HEK293 (cell line): ENCODE measurements around the gene FLRT1.

ENCODE experiments used
- CTCF ChIA-PET: fragments of 350-600 bp; formaldehyde crosslinking; extraction: SDS; loops from one replicate; lab custom pipeline; 2021; ENCODE audit warnings: antibody characterized with exemption; lab: Yijun Ruan, JAX
- POLR2A ChIA-PET: fragments of 300-600 bp; formaldehyde crosslinking; extraction: SDS; loops from one replicate; lab custom pipeline; 2020; ENCODE audit warnings: antibody characterized with exemption, inconsistent platforms; lab: Yijun Ruan, JAX
- H3K27ac ChIP-seq: fragments of 200-500 bp; sonication (Bioruptor generic); 2 replicates; pipeline ENCODE4 v1.5.1; 2014; ENCODE audit warnings: low read depth, low read length, control low read depth, inconsistent platforms; ENCODE audit errors: extremely low read depth
- H3K36me3 ChIP-seq, 2 experiments: fragments of 200-500 bp in 1 of 2; sonication (Bioruptor generic) in 1 of 2; 1 replicate in 1 of 2; 2 replicates in 1 of 2; pipeline ENCODE4 v1.5.1; 2014 to 2017; ENCODE audit warnings: inconsistent platforms in 2 of 2, low read length in 2 of 2; ENCODE audit not compliant: control insufficient read depth in 2 of 2, insufficient read depth in 1 of 2
- H3K4me1 ChIP-seq: fragments of 200-500 bp; sonication (Bioruptor generic); 2 replicates; pipeline ENCODE4 v1.5.1; 2014; ENCODE audit warnings: mild to moderate bottlenecking, low read length, inconsistent platforms; ENCODE audit not compliant: control insufficient read depth, insufficient read depth
- H3K4me3 ChIP-seq: 2 replicates; pipeline ENCODE4 v1.5.1; 2011; ENCODE audit warnings: low read depth, mild to moderate bottlenecking, control low read depth, low read length, moderate library complexity
- H3K9me3 ChIP-seq: fragments of 200-500 bp; sonication (Bioruptor generic); 2 replicates; pipeline ENCODE4 v1.5.1; 2014; ENCODE audit warnings: low read depth, low read length, inconsistent platforms; ENCODE audit not compliant: control insufficient read depth, insufficient read depth
- EGR2 ChIP-seq: fragments of 450-650 bp; formaldehyde crosslinking; IDR thresholded peaks from 2 replicates; pipeline ENCODE4 v1.5.1; 2016; ENCODE audit warnings: low read depth, missing biosample characterization, missing genetic modification characterization
- GFI1B ChIP-seq: fragments of 450-650 bp; formaldehyde crosslinking; IDR thresholded peaks from 2 replicates; pipeline ENCODE4 v1.5.1; 2016; ENCODE audit warnings: missing biosample characterization, missing genetic modification characterization
- KLF7 ChIP-seq: fragments of 450-650 bp; formaldehyde crosslinking; IDR thresholded peaks from 2 replicates; pipeline ENCODE4 v1.5.1; 2016; ENCODE audit warnings: missing biosample characterization, missing genetic modification characterization, borderline replicate concordance
- KLF8 ChIP-seq: fragments of 450-650 bp; formaldehyde crosslinking; IDR thresholded peaks from 2 replicates; pipeline ENCODE4 v1.5.1; 2016; ENCODE audit warnings: missing biosample characterization, missing genetic modification characterization
- OSR2 ChIP-seq: fragments of 450-650 bp; formaldehyde crosslinking; IDR thresholded peaks from 2 replicates; pipeline ENCODE4 v1.5.1; 2016; ENCODE audit warnings: missing biosample characterization, missing genetic modification characterization
- YY2 ChIP-seq: fragments of 450-650 bp; formaldehyde crosslinking; IDR thresholded peaks from 2 replicates; pipeline ENCODE4 v1.5.1; 2016; ENCODE audit warnings: missing biosample characterization, missing genetic modification characterization
- ZBTB48 ChIP-seq: fragments of 450-650 bp; formaldehyde crosslinking; IDR thresholded peaks from 2 replicates; pipeline ENCODE4 v1.5.1; 2016; ENCODE audit warnings: missing biosample characterization, missing genetic modification characterization
- ZFHX2 ChIP-seq: fragments of 450-650 bp; formaldehyde crosslinking; conservative IDR thresholded peaks from 2 replicates; pipeline ENCODE4 v1.5.1; 2016; ENCODE audit warnings: missing biosample characterization, missing genetic modification characterization
- ZFP3 ChIP-seq: fragments of 450-650 bp; formaldehyde crosslinking; IDR thresholded peaks from 2 replicates; pipeline ENCODE4 v1.5.1; 2016; ENCODE audit warnings: low read depth, missing biosample characterization, missing genetic modification characterization
- ZFP37 ChIP-seq: fragments of 450-650 bp; formaldehyde crosslinking; IDR thresholded peaks from 2 replicates; pipeline ENCODE4 v1.5.1; 2016; ENCODE audit warnings: missing biosample characterization, missing genetic modification characterization
- ZNF121 ChIP-seq: fragments of 450-650 bp; formaldehyde crosslinking; IDR thresholded peaks from 2 replicates; pipeline ENCODE4 v1.5.1; 2016; ENCODE audit warnings: missing biosample characterization, missing genetic modification characterization
- ZNF146 ChIP-seq: fragments of 450-650 bp; formaldehyde crosslinking; IDR thresholded peaks from 2 replicates; pipeline ENCODE4 v1.5.1; 2016; ENCODE audit warnings: missing biosample characterization, missing genetic modification characterization
- ZNF221 ChIP-seq: fragments of 450-650 bp; formaldehyde crosslinking; IDR thresholded peaks from 2 replicates; pipeline ENCODE4 v1.5.1; 2017; ENCODE audit warnings: missing biosample characterization, missing genetic modification characterization, borderline replicate concordance
- ZNF302 ChIP-seq: fragments of 450-650 bp; formaldehyde crosslinking; IDR thresholded peaks from 2 replicates; pipeline ENCODE4 v1.5.1; 2016; ENCODE audit warnings: missing biosample characterization, missing genetic modification characterization, low read depth
- ZNF354C ChIP-seq: fragments of 450-650 bp; formaldehyde crosslinking; IDR thresholded peaks from 2 replicates; pipeline ENCODE4 v1.5.1; 2016; ENCODE audit warnings: missing biosample characterization, missing genetic modification characterization, low read depth, borderline replicate concordance
- ZNF404 ChIP-seq: fragments of 450-650 bp; formaldehyde crosslinking; IDR thresholded peaks from 2 replicates; pipeline ENCODE4 v1.5.1; 2017; ENCODE audit warnings: missing biosample characterization, missing genetic modification characterization
- ZNF48 ChIP-seq: fragments of 450-650 bp; formaldehyde crosslinking; IDR thresholded peaks from 2 replicates; pipeline ENCODE4 v1.5.1; 2016; ENCODE audit warnings: missing biosample characterization, missing genetic modification characterization
- ZNF488 ChIP-seq: fragments of 450-650 bp; formaldehyde crosslinking; IDR thresholded peaks from 2 replicates; pipeline ENCODE4 v1.5.1; 2016; ENCODE audit warnings: missing biosample characterization, missing genetic modification characterization
- ZNF549 ChIP-seq: fragments of 450-650 bp; IDR thresholded peaks from 2 replicates; pipeline ENCODE4 v1.5.1; 2018; ENCODE audit warnings: missing biosample characterization, missing genetic modification characterization, mild to moderate bottlenecking, inconsistent platforms, moderate library complexity
- ZNF561 ChIP-seq: fragments of 450-650 bp; IDR thresholded peaks from 2 replicates; pipeline ENCODE4 v1.5.1; 2018; ENCODE audit warnings: missing biosample characterization, missing genetic modification characterization, borderline replicate concordance
- ZNF585B ChIP-seq: fragments of 450-650 bp; formaldehyde crosslinking; IDR thresholded peaks from 2 replicates; pipeline ENCODE4 v1.5.1; 2016; ENCODE audit warnings: missing biosample characterization, missing genetic modification characterization
- ZNF621 ChIP-seq: fragments of 450-650 bp; formaldehyde crosslinking; IDR thresholded peaks from 2 replicates; pipeline ENCODE4 v1.5.1; 2017; ENCODE audit warnings: missing biosample characterization, missing genetic modification characterization
- ZNF768 ChIP-seq: fragments of 450-650 bp; formaldehyde crosslinking; IDR thresholded peaks from 2 replicates; pipeline ENCODE4 v1.5.1; 2018; ENCODE audit warnings: missing biosample characterization, mild to moderate bottlenecking, missing genetic modification characterization
- TF ChIP-seq, protein P1 (sequence below): fragments of 450-650 bp; formaldehyde crosslinking; IDR thresholded peaks from 2 replicates; pipeline ENCODE4 v1.5.1; 2016; ENCODE audit warnings: missing biosample characterization, missing genetic modification characterization
- TF ChIP-seq, protein P2 (sequence below): fragments of 450-650 bp; formaldehyde crosslinking; IDR thresholded peaks from 2 replicates; pipeline ENCODE4; 2016; ENCODE audit warnings: missing biosample characterization, missing genetic modification characterization
- TF ChIP-seq, protein P3 (sequence below): fragments of 450-650 bp; formaldehyde crosslinking; IDR thresholded peaks from 2 replicates; pipeline ENCODE4 v1.5.1; 2016; ENCODE audit warnings: missing biosample characterization, missing genetic modification characterization

Gene FLRT1

DNA sequence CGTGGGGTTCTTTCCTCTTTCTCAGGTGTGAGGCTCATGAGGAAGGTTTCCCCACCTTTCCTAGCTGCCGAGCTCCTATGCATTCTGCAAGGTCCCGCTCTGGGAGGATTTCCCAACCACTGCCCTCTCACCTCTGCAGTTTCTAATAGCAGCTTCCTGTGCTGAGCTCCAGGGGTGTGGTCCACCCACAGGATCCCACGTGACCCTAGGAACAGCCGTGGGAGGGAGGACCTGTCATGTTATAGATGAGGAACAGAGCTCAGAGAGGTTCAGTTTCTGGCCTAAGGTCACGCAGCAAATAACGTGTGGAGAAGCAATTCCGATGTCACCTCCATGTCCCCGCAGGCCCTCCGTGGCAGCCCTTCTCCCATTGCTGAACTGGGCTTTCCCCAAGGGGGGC, 38.5 kb downstream of the FLRT1 start:
- TF ChIP-seq ZFP3 (tag by site-specific recombination) (peak; percentile 61), ZNF221 (tag by site-specific recombination) (no peak), ZFHX2 (tag by site-specific recombination) (peak; percentile 45), EGR2 (tag by site-specific recombination) (peak; percentile 23; the same call in 1 of the 2 replicates), ZNF768 (0 out of 2 replicates have a peak, but pooled peaks have one; percentile 43)
- H3K36me3 ChIP-seq, result no peaks in the 10 kb centered on the region
- ChIA-PET CTCF (interaction anchor here (1.1 to 1.2 kb wide), 2 partner anchors 31 to 237 kb away, joined by 5 read pairs; no protein-coding TSS in a partner anchor), POLR2A (no interaction called here)
- peaks cover 4% of the 10 kb centered on the region; the same call in 1 of the 2 replicates for H3K4me1 ChIP-seq
- H3K4me3 ChIP-seq, result no peak overlapping the region
- H3K9me3 ChIP-seq, result no peaks in the 10 kb centered on the region
- H3K27ac ChIP-seq, result no peak overlapping the region

- POLR2A ChIA-PET, result interaction anchor here (0.6 kb wide), 1 partner anchor 51 kb away, joined by 3 read pairs; no protein-coding TSS in a partner anchor
- CTCF ChIA-PET, result no interaction called here
- H3K4me3 ChIP-seq, result no peak overlapping the region
- H3K27ac ChIP-seq, result no peak overlapping the region
- TF ChIP-seq GFI1B (tag by site-specific recombination) (no peak), ZBTB48 (tag by site-specific recombination) (no peak), ZNF48 (tag by site-specific recombination) (no peak), OSR2 (tag by site-specific recombination) (no peak), ZNF585B (tag by site-specific recombination) (no peak), ZFP37 (no peak), YY2 (tag by site-specific recombination) (no peak), KLF7 (tag by site-specific recombination) (no peak), ZNF146 (no peak), ZNF621 (no peak), ZNF549 (tag by site-specific recombination) (no peak)
- TF ChIP-seq, protein P1, sequence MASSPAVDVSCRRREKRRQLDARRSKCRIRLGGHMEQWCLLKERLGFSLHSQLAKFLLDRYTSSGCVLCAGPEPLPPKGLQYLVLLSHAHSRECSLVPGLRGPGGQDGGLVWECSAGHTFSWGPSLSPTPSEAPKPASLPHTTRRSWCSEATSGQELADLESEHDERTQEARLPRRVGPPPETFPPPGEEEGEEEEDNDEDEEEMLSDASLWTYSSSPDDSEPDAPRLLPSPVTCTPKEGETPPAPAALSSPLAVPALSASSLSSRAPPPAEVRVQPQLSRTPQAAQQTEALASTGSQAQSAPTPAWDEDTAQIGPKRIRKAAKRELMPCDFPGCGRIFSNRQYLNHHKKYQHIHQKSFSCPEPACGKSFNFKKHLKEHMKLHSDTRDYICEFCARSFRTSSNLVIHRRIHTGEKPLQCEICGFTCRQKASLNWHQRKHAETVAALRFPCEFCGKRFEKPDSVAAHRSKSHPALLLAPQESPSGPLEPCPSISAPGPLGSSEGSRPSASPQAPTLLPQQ, result no peak
- TF ChIP-seq, protein P2, sequence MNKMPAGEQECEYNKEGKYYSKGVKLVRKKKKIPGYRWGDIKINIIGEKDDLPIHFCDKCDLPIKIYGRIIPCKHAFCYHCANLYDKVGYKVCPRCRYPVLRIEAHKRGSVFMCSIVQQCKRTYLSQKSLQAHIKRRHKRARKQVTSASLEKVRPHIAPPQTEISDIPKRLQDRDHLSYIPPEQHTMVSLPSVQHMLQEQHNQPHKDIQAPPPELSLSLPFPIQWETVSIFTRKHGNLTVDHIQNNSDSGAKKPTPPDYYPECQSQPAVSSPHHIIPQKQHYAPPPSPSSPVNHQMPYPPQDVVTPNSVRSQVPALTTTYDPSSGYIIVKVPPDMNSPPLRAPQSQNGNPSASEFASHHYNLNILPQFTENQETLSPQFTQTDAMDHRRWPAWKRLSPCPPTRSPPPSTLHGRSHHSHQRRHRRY (tag by site-specific recombination), result no peak
- TF ChIP-seq, all 188 proteins: peak for 0
- no peaks in the 10 kb centered on the region for H3K36me3 ChIP-seq
- H3K9me3 ChIP-seq, result no peaks in the 10 kb centered on the region
- no peaks in the 10 kb centered on the region for H3K4me1 ChIP-seq
These were observed 41.0 kb downstream of the FLRT1 start for GRCh38 chr11:64076758-64077157.

DNA sequence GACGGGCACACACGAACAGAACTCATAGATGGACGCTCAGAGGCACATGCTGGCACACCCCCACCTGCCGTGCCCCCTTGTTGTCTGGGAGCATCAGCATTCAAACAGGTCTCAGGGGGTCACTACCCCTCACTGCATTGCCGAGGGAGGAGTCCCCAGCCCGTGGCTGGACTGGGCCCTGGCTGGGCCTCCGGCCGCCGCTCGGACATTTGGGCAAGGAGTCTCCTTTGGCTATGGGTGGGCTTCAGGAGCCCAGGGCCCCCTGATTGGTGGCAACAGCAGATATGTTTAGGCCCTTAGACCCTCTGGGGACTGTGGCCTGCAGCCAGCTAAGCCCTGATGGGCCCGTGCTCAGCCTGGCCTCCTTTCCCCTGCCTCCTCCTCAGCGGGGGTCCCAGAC, 41.9 kb downstream of the FLRT1 start:
- H3K27ac ChIP-seq, result no peak overlapping the region
- no peaks in the 10 kb centered on the region for H3K36me3 ChIP-seq
- ChIA-PET CTCF (no interaction called here), POLR2A (interaction anchor here (0.6 kb wide), 2 partner anchors 52 to 414 kb away, joined by 3 to 5 read pairs; no protein-coding TSS in a partner anchor)
- H3K9me3 ChIP-seq, result no peaks in the 10 kb centered on the region
- no peak overlapping the region for H3K4me3 ChIP-seq
- no peaks in the 10 kb centered on the region for H3K4me1 ChIP-seq
- TF ChIP-seq, protein P3, sequence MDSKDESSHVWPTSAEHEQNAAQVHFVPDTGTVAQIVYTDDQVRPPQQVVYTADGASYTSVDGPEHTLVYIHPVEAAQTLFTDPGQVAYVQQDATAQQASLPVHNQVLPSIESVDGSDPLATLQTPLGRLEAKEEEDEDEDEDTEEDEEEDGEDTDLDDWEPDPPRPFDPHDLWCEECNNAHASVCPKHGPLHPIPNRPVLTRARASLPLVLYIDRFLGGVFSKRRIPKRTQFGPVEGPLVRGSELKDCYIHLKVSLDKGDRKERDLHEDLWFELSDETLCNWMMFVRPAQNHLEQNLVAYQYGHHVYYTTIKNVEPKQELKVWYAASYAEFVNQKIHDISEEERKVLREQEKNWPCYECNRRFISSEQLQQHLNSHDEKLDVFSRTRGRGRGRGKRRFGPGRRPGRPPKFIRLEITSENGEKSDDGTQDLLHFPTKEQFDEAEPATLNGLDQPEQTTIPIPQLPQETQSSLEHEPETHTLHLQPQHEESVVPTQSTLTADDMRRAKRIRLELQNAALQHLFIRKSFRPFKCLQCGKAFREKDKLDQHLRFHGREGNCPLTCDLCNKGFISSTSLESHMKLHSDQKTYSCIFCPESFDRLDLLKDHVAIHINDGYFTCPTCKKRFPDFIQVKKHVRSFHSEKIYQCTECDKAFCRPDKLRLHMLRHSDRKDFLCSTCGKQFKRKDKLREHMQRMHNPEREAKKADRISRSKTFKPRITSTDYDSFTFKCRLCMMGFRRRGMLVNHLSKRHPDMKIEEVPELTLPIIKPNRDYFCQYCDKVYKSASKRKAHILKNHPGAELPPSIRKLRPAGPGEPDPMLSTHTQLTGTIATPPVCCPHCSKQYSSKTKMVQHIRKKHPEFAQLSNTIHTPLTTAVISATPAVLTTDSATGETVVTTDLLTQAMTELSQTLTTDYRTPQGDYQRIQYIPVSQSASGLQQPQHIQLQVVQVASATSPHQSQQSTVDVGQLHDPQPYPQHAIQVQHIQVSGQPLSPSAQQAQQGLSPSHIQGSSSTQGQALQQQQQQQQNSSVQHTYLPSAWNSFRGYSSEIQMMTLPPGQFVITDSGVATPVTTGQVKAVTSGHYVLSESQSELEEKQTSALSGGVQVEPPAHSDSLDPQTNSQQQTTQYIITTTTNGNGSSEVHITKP (tag by site-specific recombination), result no peak
- TF ChIP-seq KLF8 (tag by site-specific recombination) (no peak), ZNF561 (no peak), ZNF488 (tag by site-specific recombination) (no peak), ZNF302 (tag by site-specific recombination) (no peak), ZNF354C (tag by site-specific recombination) (no peak), ZNF404 (tag by site-specific recombination) (no peak), ZNF121 (tag by site-specific recombination) (no peak)
